K562 (cell line): Measurements from ENCODE around the gene CARD10. TPM values are rescaled to one million over a fixed set of nuclear protein-coding genes. Genes with fewer than 3 reads are reported as not detected.

Source experiments
- CHD7 ChIP-seq: fragments of 200-600 bp; sonication (generic); IDR thresholded peaks from one replicate; pipeline ENCODE4 v1.6.1; 2012; ENCODE audit warnings: mild to moderate bottlenecking, low read depth, low read length, inconsistent platforms
- POLR2AphosphoS5 ChIP-seq: IDR thresholded peaks from 2 replicates; pipeline ENCODE4 v1.6.1; 2011; ENCODE audit warnings: mild to moderate bottlenecking, low read depth, low read length, moderate library complexity; ENCODE audit not compliant: control insufficient read depth, insufficient read depth
- ZNF639 ChIP-seq, 2 experiments: fragments of 200-800 bp in 1 of 2; sonication (Bioruptor generic) in 1 of 2; sonication (generic) in 1 of 2; formaldehyde crosslinking in 1 of 2; IDR thresholded peaks in 1 of 2; conservative IDR thresholded peaks in 1 of 2; 2 replicates each; pipeline versions ENCODE4 v1.5.0 to v1.6.1; 2016 to 2020; ENCODE audit warnings: missing compliant biosample characterization in 1 of 2, missing genetic modification characterization in 1 of 2, missing genetic modification reagents in 1 of 2
- polyA plus RNA-seq, 8 experiments: library from polyadenylated mRNA; depleted of rRNA in 4 of 8; stranded (reverse) in 5 of 8; unstranded in 3 of 8; fragments of >200 nt; fragmentation: Nextera tagmentation in 2 of 8; fragmentation: Illumina TruSeq in 1 of 8; extraction: Ambion mirVana in 2 of 8; extraction: Trizol in 1 of 8; gene quantifications; 2 replicates each; pipeline versions ENCODE4 v1.2.1 to v1.2.3, GENCODE V29; 2011 to 2014; ENCODE audit warnings: inconsistent platforms in 1 of 8, missing spikeins in 1 of 8
- total RNA-seq, 7 experiments: library from RNA; depleted of rRNA in 6 of 7; stranded (reverse); fragments of >200 nt in 6 of 7; fragmentation: Illumina TruSeq in 2 of 7; extraction: Trizol in 2 of 7; gene quantifications; 2 replicates each; pipeline versions ENCODE4 v1.2.1 to v1.2.3, GENCODE V29; 2011 to 2021; ENCODE audit warnings: low replicate concordance in 1 of 7

CARD10 gene
- total and polyA plus RNA-seq, 9 of the 15 experiments (the other 6 are each of a cell fraction or from before 2014, with no cell fraction given), result 0.13 to 5.8 (median 1.6) TPM

- TF ChIP-seq ZNF639 (CRISPR knock-in tag; conservative IDR thresholded peaks at IDR 0.05 in 1 of 2, IDR thresholded peaks at IDR 0.05 in 1 of 2), result peak in 1 of 2 experiments; percentile 54; a peak in 1 of 4 replicates
- TF ChIP-seq POLR2AphosphoS5, result peak; percentile 47; the same call in 1 of the 2 replicates
- no peak for TF ChIP-seq CHD7
- TF ChIP-seq, all 486 proteins: peak for 37
Observed at GRCh38 chr22:37559901-37560607, 40.8 kb upstream of the CARD10 start, which contains the start of gene CDC42EP1 (continued).
